ENCODE results near the gene PPIP5K1.

DNA sequence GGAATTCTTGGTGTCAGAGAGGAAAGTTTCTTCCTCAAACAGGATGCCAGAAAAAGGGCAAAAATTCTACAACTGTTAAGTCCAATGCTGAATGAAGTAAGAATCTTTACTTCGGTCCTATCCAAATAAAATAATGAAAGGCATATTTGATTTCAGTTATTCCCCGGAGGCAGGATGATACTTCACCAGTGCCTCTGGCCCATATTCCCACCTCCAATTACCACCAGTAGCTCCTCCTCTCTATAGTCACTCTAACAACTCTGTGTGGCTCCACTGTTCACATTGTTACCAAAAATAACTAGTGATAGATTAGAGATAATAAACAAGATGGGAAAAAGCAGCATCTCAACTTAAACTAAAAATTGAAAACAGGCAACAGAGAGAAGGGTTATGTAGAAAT lies 51.9 kb downstream of the PPIP5K1 start:
- TF ChIP-seq TSHZ2 (CRISPR knock-in tag; IDR thresholded peaks at IDR 0.05) (no peak), ZNF565 (CRISPR knock-in tag; conservative IDR thresholded peaks at IDR 0.05; ENCODE audit: low read depth) (no peak), ZNF8 (CRISPR knock-in tag; IDR thresholded peaks at IDR 0.05) (no peak), PATZ1 (CRISPR knock-in tag; IDR thresholded peaks at IDR 0.05; ENCODE audit: borderline replicate concordance) (no peak), ZC3H10 (CRISPR knock-in tag; IDR thresholded peaks at IDR 0.05) (no peak), ZFP30 (CRISPR knock-in tag; IDR thresholded peaks at IDR 0.05) (no peak)
- TF ChIP-seq, protein P1, sequence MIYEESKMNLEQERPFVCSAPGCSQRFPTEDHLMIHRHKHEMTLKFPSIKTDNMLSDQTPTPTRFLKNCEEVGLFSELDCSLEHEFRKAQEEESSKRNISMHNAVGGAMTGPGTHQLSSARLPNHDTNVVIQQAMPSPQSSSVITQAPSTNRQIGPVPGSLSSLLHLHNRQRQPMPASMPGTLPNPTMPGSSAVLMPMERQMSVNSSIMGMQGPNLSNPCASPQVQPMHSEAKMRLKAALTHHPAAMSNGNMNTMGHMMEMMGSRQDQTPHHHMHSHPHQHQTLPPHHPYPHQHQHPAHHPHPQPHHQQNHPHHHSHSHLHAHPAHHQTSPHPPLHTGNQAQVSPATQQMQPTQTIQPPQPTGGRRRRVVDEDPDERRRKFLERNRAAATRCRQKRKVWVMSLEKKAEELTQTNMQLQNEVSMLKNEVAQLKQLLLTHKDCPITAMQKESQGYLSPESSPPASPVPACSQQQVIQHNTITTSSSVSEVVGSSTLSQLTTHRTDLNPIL (CRISPR knock-in tag; IDR thresholded peaks at IDR 0.05; ENCODE audit: low read depth), result no peak
